Eye (tissue), 1 donor: ENCODE data around the gene DCAF4.
"Not testable (repeated sequence)": the region's sequence is repeated elsewhere in the genome, so short reads cannot be mapped to it uniquely, and the experiment has no call there.

Experiments
- DNase-seq: peaks from one replicate; pipeline ENCODE4 v3.0.0-alpha.2; 2015

Gene DCAF4

DNA sequence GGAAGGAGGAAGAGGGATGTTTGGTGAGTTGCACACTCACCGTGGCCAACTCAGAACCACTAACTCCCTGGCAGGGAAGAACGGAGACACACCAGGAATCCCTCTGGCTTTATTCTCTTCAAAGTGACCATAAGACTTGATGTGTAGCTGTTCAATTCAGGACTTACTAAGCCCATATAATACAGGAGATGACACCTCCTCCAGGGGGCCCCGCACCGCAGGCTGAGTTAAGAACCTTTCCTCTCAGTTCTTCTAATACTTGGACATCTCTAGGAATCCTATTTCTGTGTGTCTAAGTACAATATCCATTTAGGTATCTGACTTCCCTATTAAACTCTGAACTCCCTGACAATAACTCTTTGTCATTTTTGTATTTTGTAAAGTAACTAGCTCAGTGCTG is 49.5 kb downstream of the DCAF4 start:
- DNase-seq = no peak

DNA sequence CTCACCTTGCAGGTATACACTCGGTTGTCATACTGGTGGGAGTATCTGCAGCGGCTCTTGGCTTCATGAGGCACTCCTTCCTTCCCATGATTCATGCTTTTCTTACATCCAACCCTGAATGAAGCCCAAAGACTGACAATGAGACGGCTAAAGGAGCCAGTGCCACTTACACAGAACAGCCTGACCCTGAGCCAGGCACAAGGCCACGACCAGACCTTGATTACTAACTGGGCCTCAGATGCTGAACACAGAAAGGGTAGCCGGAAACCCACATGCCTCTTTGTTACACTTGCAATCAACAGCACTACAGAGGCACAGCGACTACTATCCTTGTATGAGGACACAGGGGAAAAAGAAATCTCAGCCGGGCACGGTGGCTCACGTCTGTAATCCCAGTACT is 52.6 kb downstream of the DCAF4 start:
- no peak for DNase-seq

DNA sequence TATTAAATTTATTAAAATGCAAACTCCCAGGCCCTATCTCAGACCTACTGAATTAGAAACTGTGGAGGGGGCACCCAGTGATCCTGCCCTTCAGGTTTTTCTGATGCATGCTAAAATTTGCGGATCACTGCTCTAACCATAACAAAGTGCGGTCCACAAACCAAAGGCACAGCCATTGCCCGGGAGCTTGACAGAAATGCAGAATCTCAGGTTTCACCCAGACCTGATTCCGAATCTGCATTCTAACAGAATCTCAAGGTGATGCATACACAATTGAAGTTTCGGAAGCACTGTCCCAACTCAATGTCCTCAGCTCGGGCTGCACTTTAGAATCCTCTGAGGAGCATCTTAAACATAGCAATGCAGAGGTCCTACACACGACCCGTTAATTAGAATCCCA is 54.6 kb downstream of the DCAF4 start:
- DNase-seq = no peak

DNA sequence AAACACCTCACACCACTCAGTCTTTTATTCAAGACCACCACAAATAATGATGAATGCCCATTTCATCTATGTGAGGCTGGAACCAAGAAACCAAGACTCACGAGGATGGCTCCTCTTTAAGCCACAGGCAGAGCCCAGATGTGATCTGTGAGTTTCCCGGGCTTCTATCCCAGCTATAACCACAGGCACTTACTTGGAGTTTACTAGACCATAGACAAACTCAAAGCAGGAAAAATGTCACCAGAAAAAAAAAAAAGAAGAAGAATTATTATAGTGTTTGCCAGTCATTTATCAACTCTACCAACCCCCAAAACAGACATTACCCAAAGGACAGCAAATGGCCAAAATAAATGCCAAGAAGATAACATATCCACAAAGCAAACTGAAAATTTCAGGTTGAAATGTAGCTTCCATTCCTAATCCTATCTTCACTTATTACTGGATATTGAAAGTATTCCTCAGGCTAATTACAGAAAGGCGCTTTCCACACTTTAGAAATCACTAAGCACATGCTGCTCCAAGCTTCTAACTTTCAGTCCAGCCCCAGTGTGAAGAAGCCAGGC is 56.0 kb downstream of the DCAF4 start:
- DNase-seq = no peak

DNA sequence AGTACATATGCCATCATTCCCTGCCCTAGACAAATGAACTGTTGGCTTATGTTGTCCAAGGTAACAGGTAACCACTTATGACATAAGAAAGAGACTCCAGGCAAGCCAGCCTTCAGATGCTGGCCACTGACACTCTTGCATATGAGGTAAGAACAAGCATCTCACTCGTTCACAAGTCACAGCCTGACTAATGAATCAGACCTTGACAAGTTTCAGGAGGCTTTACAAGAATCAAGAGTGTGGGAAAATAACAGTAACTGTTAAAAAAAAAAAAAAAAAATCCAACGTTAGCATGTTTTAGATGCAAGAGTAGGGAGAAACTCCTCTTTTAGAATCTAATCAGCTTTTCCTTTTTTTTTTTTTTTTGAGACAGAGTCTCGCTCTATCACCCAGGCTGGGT is 60.0 kb downstream of the DCAF4 start:
- no peak for DNase-seq

DNA sequence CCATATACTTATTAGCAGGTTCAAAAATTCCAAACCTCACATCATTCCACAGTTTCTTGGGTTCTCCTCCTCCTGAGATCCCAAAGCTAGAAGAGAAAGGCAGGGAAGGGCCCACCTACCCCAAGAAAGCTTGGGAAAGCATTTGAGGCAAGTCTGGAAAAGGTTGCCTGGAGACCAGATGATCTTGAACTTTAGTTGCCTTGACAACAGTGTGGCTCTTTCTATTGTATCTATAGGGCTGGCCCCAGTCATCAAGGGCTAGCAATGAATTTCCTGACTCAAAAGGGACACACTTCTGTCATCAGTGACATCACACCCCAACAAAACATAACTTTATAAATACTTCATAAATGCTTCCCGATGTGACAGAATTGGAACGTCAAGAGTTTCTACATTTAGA is 60.6 kb downstream of the DCAF4 start:
- no peak for DNase-seq

DNA sequence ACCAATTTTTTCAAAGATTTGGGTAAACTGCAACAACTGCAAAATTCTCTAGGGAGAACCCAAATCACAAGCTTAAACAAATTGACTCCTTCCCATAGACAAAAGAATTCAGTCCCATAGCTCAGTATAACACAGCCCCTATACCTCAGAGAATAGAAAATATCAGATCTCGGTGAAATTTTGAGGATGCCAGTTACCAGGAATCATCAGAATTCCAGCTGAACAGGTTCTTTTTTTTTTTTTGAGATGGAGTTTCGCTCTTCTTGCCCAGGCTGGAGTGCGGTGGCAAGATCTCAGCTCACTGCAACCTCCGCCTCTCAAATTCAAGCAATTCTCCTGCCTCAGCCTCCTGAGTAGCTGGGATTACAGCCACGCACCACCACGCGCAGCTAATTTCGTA is 63.9 kb downstream of the DCAF4 start:
- DNase-seq = no peak

DNA sequence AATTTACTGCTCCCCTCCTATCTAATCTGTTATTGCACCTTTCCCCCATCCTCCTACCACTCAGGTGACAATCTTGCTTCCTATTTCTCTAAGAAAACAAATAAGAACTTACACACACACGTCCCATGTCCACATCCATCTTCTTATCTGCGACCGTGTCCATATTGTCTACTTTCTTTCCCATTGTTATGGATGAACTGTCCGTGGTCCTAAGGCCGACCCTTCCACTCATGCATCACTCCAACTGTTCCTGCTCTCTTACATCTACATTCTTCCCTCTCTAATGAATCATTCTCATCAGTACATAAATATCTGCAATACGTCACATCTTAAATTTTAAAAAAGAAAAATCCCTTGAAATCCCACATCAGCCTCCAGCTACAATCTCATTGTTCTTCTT is 70.7 kb downstream of the DCAF4 start:
- no peak for DNase-seq

DNA sequence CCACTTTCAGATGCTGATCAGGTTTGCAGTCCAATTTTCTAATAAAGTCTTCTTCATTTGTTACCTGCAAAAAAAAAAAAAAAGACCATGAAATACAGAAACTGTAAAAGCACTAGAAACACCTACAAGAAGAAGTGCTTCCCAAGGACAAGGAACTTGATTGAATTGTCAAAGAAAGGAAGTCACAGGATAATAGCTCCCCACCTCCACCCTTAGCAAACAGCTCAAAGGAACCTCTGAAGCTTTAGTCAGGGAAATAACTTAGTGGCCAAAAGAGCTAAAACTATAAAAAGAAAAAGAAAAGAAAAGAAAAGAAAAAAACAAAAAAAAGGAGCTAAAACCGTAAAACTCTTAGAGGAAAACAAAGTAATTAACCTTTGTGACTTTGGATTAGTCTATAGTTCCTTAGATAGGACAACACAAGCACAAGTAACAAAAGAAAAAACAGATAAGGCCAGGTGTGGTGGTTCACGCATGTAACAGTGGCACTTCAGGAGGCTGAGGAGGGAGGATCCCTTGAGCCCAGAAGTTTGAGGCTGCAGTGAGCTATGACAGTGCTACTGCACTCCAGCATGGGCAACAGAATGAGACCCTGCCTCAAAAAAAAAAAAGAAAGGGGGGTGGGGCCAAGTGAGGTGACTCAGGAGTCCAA is 72.1 kb downstream of the DCAF4 start:
- DNase-seq = no peak

DNA sequence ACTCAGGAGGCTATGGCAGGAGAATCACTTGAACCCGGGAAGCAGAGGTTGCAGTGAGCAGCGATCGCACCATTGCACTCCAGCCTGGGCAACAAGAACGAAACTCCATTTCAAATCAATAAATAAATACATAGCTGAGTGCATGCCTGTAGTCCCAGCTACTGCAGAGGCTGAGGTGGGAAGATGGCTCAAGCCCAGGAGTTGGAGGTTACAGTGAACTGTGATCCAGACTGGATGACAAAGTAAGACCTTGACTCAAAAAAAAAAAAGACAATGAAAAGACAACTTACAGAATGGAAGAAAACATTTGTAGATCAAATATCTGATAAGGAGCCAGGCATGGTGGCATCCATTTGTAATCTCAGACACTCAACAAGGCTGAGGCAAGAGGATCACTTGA is 73.1 kb downstream of the DCAF4 start:
- DNase-seq = no peak

DNA sequence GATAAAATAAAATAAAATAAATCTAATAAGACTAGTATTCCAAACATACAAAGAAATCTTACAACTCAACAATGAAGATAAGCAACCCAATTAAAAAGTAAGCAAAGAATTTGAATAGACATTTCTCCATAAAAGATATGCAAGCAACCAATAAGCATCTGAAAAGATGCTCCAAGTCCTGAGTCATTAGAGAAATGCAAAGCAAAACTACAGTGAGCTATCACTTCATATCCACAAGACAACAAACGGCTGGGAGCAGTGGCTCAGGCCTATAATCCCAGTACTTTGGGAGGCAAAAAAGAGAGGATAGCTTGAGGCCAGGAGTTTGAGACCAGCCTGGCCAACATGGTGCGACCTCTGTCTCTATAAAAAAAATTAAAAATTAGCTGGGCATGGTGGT is 73.8 kb downstream of the DCAF4 start:
- DNase-seq = no peak

DNA sequence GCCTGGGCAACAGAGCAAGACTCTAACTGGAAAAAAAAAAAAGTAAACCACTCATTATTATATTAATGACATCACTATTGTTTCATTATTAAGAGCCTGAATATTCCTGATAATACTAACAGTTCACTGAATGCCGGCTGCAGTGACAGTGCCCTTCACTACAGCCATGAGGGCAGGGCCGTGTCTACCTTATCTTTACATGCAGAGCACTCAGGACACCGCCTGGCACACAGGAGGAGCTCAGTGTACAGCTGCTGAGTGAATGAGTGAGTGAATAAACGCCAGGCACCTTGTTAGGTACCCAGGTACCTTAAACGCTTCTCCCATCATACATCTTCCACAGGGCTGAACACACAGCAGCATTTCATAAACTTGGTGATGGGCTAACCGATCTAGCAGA is 77.4 kb downstream of the DCAF4 start:
- DNase-seq = no peak

DNA sequence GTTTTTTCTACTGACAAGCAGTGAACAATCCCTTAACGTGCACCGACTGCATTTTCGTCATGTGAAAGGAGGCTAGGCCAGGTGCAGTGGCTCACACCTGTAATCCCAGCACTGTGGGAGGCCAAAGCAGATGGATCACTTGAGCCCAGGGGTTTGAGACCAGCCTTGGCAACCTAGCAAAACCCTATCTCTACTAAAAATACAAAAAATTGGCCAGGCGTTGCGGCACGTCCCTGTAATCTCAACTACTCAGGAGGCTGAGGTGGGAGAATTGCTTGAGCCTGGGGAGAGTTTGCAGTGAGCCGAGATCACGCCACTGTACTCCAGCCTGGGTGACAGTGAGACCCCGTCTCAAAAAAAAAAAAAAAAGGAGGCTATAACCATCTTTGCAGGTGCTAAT is 78.4 kb downstream of the DCAF4 start:
- DNase-seq = not testable (repeated sequence)

DNA sequence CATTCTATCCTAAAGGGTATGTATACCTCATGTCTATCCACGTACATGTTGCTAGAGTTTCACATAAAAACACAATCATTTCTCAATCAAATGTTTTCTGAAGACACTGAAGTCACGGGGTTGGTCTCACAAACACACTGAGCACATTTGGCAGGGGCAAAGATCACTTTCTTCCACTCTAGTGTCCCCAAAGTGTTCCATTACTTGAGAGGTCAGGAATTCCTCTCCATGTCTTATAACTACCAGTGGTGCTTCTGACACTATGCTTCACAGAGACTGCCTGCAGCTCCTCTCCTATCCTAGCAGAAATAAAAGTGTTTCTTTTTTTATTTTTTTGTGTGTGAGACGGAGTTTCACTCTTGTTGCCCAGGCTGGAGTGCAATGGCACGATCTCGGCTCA is 81.6 kb downstream of the DCAF4 start:
- DNase-seq = no peak

DNA sequence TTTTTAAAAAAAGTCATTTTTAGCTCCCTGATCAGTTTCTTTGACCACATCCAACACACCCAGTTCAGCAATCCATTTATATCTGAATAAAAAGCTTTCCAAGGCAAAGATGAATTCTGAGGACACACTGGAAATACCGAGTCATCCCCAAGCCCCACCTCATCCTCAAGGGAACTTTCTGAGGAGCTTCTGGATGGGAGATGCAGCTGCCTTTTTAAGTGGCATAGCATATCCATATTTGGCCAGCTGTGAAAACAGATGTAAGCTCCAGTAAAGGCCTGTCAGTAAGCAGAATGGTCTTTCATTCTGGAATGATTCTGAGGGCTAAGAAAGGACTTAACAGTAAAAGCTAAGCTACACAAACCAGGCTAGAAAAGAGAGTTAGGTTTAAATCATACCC is 82.2 kb downstream of the DCAF4 start:
- no peak for DNase-seq
